ENCODE results near the gene ERC2. TPM values are rescaled to one million over a fixed set of nuclear protein-coding genes. Genes with fewer than 3 reads are reported as not detected.

The ERC2 gene
- total and polyA plus RNA-seq, 2 of the 13 experiments (the other 11 are each of a cell fraction or from before 2014, with no cell fraction given): 0.16 to 0.22 TPM

DNA sequence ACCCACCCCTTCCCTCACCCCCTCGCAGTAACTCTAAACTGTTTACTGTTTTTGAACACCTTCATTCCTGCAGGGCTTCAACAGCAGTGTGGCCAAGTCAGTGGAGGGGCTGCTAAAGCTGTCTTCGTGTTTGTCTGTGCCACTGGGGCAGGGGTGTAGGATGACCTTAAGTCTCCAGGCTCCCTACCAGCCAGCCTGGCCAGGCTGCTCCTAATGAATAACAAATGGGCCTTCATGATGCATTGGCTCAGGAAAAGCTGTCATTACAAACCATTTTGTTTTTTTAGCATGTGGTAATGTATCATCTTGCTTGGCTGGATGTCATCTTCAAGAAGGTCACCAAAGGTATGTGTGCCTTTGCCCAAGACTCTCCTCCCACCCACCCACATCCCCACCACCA, 609.0 kb downstream of the ERC2 start (continued):
- TF ChIP-seq, protein P1, sequence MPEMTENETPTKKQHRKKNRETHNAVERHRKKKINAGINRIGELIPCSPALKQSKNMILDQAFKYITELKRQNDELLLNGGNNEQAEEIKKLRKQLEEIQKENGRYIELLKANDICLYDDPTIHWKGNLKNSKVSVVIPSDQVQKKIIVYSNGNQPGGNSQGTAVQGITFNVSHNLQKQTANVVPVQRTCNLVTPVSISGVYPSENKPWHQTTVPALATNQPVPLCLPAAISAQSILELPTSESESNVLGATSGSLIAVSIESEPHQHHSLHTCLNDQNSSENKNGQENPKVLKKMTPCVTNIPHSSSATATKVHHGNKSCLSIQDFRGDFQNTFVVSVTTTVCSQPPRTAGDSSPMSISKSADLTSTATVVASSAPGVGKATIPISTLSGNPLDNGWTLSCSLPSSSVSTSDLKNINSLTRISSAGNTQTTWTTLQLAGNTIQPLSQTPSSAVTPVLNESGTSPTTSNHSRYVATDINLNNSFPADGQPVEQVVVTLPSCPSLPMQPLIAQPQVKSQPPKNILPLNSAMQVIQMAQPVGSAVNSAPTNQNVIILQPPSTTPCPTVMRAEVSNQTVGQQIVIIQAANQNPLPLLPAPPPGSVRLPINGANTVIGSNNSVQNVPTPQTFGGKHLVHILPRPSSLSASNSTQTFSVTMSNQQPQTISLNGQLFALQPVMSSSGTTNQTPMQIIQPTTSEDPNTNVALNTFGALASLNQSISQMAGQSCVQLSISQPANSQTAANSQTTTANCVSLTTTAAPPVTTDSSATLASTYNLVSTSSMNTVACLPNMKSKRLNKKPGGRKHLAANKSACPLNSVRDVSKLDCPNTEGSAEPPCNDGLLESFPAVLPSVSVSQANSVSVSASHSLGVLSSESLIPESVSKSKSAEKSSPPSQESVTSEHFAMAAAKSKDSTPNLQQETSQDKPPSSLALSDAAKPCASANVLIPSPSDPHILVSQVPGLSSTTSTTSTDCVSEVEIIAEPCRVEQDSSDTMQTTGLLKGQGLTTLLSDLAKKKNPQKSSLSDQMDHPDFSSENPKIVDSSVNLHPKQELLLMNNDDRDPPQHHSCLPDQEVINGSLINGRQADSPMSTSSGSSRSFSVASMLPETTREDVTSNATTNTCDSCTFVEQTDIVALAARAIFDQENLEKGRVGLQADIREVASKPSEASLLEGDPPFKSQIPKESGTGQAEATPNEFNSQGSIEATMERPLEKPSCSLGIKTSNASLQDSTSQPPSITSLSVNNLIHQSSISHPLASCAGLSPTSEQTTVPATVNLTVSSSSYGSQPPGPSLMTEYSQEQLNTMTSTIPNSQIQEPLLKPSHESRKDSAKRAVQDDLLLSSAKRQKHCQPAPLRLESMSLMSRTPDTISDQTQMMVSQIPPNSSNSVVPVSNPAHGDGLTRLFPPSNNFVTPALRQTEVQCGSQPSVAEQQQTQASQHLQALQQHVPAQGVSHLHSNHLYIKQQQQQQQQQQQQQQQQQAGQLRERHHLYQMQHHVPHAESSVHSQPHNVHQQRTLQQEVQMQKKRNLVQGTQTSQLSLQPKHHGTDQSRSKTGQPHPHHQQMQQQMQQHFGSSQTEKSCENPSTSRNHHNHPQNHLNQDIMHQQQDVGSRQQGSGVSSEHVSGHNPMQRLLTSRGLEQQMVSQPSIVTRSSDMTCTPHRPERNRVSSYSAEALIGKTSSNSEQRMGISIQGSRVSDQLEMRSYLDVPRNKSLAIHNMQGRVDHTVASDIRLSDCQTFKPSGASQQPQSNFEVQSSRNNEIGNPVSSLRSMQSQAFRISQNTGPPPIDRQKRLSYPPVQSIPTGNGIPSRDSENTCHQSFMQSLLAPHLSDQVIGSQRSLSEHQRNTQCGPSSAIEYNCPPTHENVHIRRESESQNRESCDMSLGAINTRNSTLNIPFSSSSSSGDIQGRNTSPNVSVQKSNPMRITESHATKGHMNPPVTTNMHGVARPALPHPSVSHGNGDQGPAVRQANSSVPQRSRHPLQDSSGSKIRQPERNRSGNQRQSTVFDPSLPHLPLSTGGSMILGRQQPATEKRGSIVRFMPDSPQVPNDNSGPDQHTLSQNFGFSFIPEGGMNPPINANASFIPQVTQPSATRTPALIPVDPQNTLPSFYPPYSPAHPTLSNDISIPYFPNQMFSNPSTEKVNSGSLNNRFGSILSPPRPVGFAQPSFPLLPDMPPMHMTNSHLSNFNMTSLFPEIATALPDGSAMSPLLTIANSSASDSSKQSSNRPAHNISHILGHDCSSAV (CRISPR knock-in tag; IDR thresholded peaks at IDR 0.05; ENCODE audit: borderline replicate concordance): no peak
- TF ChIP-seq ZNF3 (CRISPR knock-in tag; IDR thresholded peaks at IDR 0.05): no peak
- TF ChIP-seq ONECUT2 (CRISPR knock-in tag; IDR thresholded peaks at IDR 0.05): no peak
- TF ChIP-seq, protein P2, sequence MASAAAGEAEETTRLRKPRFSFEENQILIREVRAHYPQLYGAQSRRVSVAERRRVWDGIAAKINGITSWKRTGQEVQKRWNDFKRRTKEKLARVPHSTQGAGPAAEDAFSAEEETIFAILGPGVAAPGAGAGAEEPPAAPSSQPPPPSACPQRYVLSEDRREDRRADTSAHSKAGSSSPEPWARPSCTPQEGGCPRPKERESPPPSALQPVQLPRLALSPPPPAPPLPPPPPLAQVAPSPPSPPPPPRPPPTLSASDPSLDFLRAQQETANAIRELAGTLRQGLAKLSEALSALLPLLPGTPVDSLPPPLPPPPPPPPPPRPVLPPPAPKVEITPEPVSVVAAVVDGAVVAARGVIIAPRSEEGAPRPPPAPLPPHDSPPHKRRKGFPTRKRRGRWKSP (CRISPR knock-in tag; IDR thresholded peaks at IDR 0.05): no peak
- TF ChIP-seq ZNF883 (CRISPR knock-in tag; IDR thresholded peaks at IDR 0.05; ENCODE audit: not compliant biosample characterization): no peak
- TF ChIP-seq, protein P3, sequence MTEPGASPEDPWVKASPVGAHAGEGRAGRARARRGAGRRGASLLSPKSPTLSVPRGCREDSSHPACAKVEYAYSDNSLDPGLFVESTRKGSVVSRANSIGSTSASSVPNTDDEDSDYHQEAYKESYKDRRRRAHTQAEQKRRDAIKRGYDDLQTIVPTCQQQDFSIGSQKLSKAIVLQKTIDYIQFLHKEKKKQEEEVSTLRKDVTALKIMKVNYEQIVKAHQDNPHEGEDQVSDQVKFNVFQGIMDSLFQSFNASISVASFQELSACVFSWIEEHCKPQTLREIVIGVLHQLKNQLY (CRISPR knock-in tag; IDR thresholded peaks at IDR 0.05): no peak
- TF ChIP-seq ZIK1 (CRISPR knock-in tag; IDR thresholded peaks at IDR 0.05; ENCODE audit: borderline replicate concordance, low read depth): no peak
- TF ChIP-seq, protein P4, sequence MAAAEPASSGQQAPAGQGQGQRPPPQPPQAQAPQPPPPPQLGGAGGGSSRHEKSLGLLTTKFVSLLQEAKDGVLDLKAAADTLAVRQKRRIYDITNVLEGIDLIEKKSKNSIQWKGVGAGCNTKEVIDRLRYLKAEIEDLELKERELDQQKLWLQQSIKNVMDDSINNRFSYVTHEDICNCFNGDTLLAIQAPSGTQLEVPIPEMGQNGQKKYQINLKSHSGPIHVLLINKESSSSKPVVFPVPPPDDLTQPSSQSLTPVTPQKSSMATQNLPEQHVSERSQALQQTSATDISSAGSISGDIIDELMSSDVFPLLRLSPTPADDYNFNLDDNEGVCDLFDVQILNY (CRISPR knock-in tag; conservative IDR thresholded peaks at IDR 0.05): no peak
- no peak for TF ChIP-seq CCAR2 (optimal IDR thresholded peaks at IDR 0.05; ENCODE audit: low read depth, low read length)
- TF ChIP-seq, protein P5, sequence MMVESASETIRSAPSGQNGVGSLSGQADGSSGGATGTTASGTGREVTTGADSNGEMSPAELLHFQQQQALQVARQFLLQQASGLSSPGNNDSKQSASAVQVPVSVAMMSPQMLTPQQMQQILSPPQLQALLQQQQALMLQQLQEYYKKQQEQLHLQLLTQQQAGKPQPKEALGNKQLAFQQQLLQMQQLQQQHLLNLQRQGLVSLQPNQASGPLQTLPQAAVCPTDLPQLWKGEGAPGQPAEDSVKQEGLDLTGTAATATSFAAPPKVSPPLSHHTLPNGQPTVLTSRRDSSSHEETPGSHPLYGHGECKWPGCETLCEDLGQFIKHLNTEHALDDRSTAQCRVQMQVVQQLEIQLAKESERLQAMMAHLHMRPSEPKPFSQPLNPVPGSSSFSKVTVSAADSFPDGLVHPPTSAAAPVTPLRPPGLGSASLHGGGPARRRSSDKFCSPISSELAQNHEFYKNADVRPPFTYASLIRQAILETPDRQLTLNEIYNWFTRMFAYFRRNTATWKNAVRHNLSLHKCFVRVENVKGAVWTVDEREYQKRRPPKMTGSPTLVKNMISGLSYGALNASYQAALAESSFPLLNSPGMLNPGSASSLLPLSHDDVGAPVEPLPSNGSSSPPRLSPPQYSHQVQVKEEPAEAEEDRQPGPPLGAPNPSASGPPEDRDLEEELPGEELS (CRISPR knock-in tag; IDR thresholded peaks at IDR 0.05): no peak
- no peak for TF ChIP-seq ZNF530 (CRISPR knock-in tag; IDR thresholded peaks at IDR 0.05; ENCODE audit: low read depth)
- no peak for TF ChIP-seq ZNF776 (CRISPR knock-in tag; IDR thresholded peaks at IDR 0.05)
